Stimulated activated CD8-positive, alpha-beta memory T cell treated with anti-CD3 and anti-CD28 coated beads, Interleukin-7, amount 100 ng/mL, for 48 hours (primary cell): ENCODE measurements around the gene CGB2.
"Not testable (repeated sequence)": the region's sequence is repeated elsewhere in the genome, so short reads cannot be mapped to it uniquely, and the experiment has no call there.

Experiments used
- DNase-seq, 2 donors: peaks; one replicate each; pipeline ENCODE4 v3.0.0-alpha.2; 2020; ENCODE audit warnings: low read depth in 1 of 2; ENCODE audit errors: extremely low read depth in 1 of 2

The CGB2 gene

DNA sequence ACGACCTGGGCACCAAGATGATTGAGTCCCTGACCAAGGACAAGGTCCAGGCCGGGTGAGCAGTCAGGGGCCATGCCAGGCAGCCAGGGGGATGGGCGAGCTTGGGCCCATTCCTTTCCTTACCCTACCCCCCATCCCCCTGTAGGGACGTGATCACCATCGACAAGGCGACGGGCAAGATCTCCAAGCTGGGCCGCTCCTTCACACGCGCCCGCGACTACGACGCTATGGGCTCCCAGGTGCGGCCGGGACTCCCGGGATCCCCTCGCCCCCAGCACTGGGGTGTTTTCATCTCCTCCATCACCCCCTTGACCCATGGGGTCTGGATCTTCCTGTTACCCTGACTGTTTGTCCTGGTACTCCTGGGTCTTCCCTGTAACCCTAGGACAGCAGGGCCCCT is 21.9 kb upstream of the CGB2 start:
- DNase-seq: no peak

DNA sequence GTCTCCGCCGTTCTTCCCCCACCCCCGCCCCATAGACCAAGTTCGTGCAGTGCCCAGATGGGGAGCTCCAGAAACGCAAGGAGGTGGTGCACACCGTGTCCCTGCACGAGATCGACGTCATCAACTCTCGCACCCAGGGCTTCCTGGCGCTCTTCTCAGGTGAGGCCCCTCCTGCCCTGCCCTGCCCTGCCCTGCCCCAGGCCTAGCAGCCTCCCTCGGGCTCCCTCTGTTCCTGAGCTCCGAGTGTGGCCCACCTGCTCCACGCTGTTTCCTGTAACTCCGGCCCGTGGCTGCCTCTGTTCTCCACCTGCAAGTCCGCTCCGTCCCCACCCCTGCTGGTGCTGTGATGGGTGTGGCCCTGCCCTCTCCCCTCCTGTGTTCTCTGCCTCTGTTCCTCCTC is 21.2 kb upstream of the CGB2 start:
- no peak for DNase-seq

- no peak for DNase-seq
These were observed 20.5 kb upstream of the CGB2 start for GRCh38 chr19:49011194-49011593.

DNA sequence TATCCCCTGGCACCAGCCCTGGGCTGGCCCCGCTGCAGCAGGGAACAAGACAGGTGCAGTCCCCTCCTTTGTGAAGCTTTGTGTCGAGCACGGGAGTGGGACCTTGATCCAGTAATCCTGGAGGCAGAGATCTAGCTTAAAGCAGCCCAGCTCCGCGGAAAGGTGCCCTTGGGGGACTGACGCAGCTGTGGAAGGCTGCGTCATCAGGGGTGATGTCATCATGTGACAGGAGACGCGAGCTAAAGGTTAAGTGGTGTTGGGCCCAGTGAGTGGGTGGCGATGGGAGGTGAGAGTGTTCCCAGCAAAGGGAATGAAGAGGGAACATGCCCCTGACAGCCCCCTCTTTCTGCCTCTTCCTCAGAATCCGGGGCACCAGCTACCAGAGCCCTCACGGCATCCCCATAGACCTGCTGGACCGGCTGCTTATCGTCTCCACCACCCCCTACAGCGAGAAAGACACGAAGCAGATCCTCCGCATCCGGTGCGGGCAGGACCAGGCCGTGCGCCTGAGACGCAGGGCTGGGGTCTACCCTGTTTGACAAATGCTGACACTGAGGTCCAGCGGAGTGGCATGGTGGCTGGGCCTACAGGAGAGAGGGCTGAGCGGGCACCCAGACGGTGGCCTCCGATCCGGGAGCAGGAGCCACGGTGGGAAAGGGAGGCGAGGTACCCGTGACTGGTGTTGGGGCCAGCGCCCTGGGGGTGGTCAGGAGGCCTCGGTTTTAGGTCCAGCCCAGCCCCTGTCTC is 17.4 kb upstream of the CGB2 start:
- no peak for DNase-seq

DNA sequence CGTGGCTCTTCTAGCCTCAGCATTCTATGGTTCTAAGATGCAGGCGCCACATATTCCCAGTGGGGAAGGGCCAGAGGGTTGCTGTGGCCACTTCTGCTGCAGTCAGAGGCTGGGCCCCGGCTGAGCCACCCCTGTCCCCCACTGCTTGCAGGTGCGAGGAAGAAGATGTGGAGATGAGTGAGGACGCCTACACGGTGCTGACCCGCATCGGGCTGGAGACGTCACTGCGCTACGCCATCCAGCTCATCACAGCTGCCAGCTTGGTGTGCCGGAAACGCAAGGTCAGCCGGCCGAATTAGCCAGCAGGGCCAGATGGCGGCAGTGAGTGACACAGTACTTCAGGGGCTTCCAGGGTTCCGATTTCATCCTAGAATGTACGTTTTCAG is 16.8 kb upstream of the CGB2 start:
- DNase-seq: no peak

DNA sequence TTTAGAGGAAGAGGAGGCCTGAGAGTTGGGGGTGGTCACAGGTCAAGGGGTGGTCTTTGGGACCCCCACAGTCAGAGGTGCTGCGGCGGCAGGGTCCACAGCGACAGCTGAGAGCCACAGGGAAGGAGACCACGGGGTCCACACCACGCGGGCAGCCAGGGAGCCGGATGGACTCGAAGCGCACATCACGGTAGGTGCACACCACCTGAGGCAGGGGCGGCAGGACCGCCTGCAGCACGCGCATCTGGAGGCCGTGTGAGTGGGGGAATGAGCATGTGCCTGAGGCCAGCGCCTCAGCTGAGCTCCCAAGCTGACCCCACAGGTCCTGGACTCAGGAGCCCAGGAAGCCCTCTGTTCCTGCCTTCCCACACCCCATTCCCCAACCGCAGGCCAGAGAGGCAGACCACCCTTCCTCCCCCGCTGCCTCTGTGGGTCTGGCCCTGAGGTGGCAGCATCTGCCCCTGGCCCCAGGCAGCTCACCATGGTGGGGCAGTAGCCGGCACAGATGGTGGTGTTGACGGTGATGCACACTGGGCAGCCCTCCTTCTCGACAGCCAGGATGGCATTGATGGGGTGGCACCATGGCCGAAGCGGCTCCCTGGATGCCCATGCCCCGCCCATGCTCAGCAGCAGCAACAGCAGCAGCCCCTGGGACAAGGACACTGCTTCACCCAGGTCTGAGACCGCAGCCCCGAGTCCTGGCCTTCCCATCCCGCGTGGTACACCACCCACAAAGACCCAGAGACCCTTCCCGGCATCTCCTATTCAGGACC is 15.4 kb upstream of the CGB2 start:
- no peak for DNase-seq

- DNase-seq: no peak
These were observed 14.5 kb upstream of the CGB2 start, which contains the start of gene LHB for GRCh38 chr19:49017041-49017665. TSS of gene LHB (minus strand) at chr19:49017091. CDS start at chr19:49017081, 10 bp downstream.

- DNase-seq: peak; percentile 36 to 47
These were observed 13.9 kb upstream of the CGB2 start for GRCh38 chr19:49017666-49018351.

GRCh38 chr19:49018388-49019241 is 13.1 kb upstream of the CGB2 start:
- not testable (repeated sequence) for DNase-seq

DNA sequence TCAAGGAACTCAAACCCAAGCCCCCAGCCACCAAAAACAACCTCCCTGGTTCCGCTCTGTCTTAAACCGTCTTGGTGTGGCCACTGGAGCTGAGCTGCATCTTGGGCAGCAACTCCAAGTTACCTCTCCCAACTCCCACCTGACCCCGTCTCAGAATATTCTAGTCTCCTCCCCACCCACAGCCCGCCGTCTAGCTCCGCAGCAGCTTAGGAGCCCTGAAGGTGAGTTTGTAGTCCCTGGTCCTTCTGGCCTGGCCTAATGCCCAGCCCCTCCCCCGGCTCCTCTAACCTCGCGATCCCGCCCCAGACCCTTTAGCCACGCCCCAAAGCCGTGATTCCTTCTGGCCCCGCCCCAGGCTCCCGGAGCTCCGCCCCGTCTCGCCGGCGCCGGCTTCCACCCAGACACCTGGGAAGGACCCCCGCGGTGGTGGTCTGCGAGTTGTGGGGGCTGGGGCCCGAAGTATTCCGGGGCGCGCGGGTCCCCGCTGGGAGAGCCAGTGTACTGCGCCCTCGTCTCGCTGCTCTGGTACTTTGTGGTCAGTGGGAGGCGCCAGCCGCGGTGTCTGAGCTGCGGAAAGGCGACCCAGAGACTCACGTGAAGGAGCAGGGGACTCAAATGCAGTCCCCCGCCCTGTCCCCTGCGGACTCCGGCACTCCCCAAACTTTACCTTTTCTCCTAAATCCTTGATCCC is 12.3 kb upstream of the CGB2 start:
- DNase-seq: peak in 1 of 2 donors; percentile 53

- no peak for DNase-seq
These were observed 11.3 kb upstream of the CGB2 start for GRCh38 chr19:49020342-49020741.

- no peak for DNase-seq
These were observed 10.5 kb upstream of the CGB2 start for GRCh38 chr19:49020931-49021895.

GRCh38 chr19:49022116-49022515 is 9.6 kb upstream of the CGB2 start:
- no peak for DNase-seq

- DNase-seq: not testable (repeated sequence)
These were observed 7.5 kb upstream of the CGB2 start, which contains the start of gene CGB3 for GRCh38 chr19:49024233-49024632. TSS of gene CGB3 (minus strand) at chr19:49024333. CDS start at chr19:49023971, 362 bp downstream.

- not testable (repeated sequence) for DNase-seq
These were observed 6.6 kb upstream of the CGB2 start for GRCh38 chr19:49025088-49025487.

GRCh38 chr19:49025599-49025998 is 6.1 kb upstream of the CGB2 start:
- not testable (repeated sequence) for DNase-seq

GRCh38 chr19:49028686-49029085 is 3.0 kb upstream of the CGB2 start:
- DNase-seq: not testable (repeated sequence)

GRCh38 chr19:49029749-49030148 is 1.9 kb upstream of the CGB2 start:
- not testable (repeated sequence) for DNase-seq
